IMR-90 (cell line): ENCODE measurements around the gene AGAP1. TPM values are rescaled to one million over a fixed set of nuclear protein-coding genes. Genes with fewer than 3 reads are reported as not detected.

Source experiments
- ATAC-seq: fragments of 200-7000 bp; cut with Tn5 transposase; 2 replicates; pipeline ENCODE4 v1.9.1; 2020; ENCODE audit warnings: low read depth, mild to moderate bottlenecking, moderate library complexity
- BruUV-seq: library from RNA; stranded (reverse); fragments of 400-500 nt; replicated peaks from 2 replicates; lab custom pipeline; 2021; lab: Mats Ljungman, UMichigan
- CTCF ChIA-PET: fragments of 300-600 bp; formaldehyde crosslinking; extraction: SDS; loops from one replicate; lab custom pipeline; 2021; ENCODE audit warnings: antibody characterized with exemption; lab: Yijun Ruan, JAX
- POLR2A ChIA-PET: fragments of 300-600 bp; sonication (Branson Sonifier 250); formaldehyde crosslinking; loops from one replicate; lab custom pipeline; 2022; ENCODE audit warnings: antibody characterized with exemption; ENCODE audit not compliant: unreplicated experiment; lab: Charles Lee
- DNase-seq: peaks from one replicate; pipeline ENCODE4 v3.0.0; 2013
- H2AFZ ChIP-seq: replicated peaks from 2 replicates; pipeline ENCODE3; 2013; ENCODE audit warnings: low read length, mild to moderate bottlenecking; ENCODE audit not compliant: poor library complexity
- H2AK5ac ChIP-seq: 2 replicates; pipeline ENCODE4 v1.6.1; 2013; ENCODE audit warnings: low read depth, low read length, inconsistent platforms
- H2AK9ac ChIP-seq: replicated peaks from 2 replicates; pipeline ENCODE3; 2013; ENCODE audit warnings: mild to moderate bottlenecking, low read depth, low read length, moderate library complexity; ENCODE audit not compliant: poor library complexity
- H2BK120ac ChIP-seq: 2 replicates; pipeline ENCODE4 v1.6.1; 2013; ENCODE audit warnings: low read depth, low read length, inconsistent platforms
- H2BK15ac ChIP-seq: 3 replicates; pipeline ENCODE4 v1.6.1; 2013; ENCODE audit warnings: low read depth, low read length, inconsistent platforms
- H2BK20ac ChIP-seq: 2 replicates; pipeline ENCODE4 v1.6.1; 2013; ENCODE audit warnings: low read depth, mild to moderate bottlenecking, inconsistent platforms, low read length, moderate library complexity
- H2BK5ac ChIP-seq: 2 replicates; pipeline ENCODE4 v1.6.1; 2013; ENCODE audit warnings: mild to moderate bottlenecking, low read depth, low read length, inconsistent platforms; ENCODE audit not compliant: poor library complexity, severe bottlenecking
- H3K14ac ChIP-seq: replicated peaks from 2 replicates; pipeline ENCODE4 v1.6.1; 2013; ENCODE audit warnings: low read depth, low read length, inconsistent platforms
- H3K18ac ChIP-seq: 2 replicates; pipeline ENCODE4 v1.6.1; 2013; ENCODE audit warnings: low read depth, low read length, control low read depth
- H3K23ac ChIP-seq: 2 replicates; pipeline ENCODE4 v1.6.1; 2013; ENCODE audit warnings: low read depth, low read length, inconsistent platforms
- H3K27ac ChIP-seq: 2 replicates; pipeline ENCODE4 v1.5.1; 2013; ENCODE audit warnings: mild to moderate bottlenecking, control low read depth, low read length; ENCODE audit not compliant: insufficient read depth
- H3K27me3 ChIP-seq: 2 replicates; pipeline ENCODE4 v1.6.1; 2013; ENCODE audit warnings: low read length; ENCODE audit not compliant: control insufficient read depth, insufficient read depth
- H3K36me3 ChIP-seq: 2 replicates; pipeline ENCODE4 v1.6.1; 2013; ENCODE audit warnings: low read length, mixed read lengths; ENCODE audit not compliant: control insufficient read depth, insufficient read depth
- H3K4ac ChIP-seq: 2 replicates; pipeline ENCODE4 v1.6.1; 2013; ENCODE audit warnings: low read depth, low read length, inconsistent platforms
- H3K4me1 ChIP-seq: 2 replicates; pipeline ENCODE4 v1.6.1; 2013; ENCODE audit warnings: low read length, mixed read lengths; ENCODE audit not compliant: control insufficient read depth, insufficient read depth
- H3K4me2 ChIP-seq: 2 replicates; pipeline ENCODE4 v1.6.1; 2013; ENCODE audit warnings: low read depth, mild to moderate bottlenecking, control low read depth, low read length, moderate library complexity
- H3K4me3 ChIP-seq: 2 replicates; pipeline ENCODE4 v1.5.1; 2013; ENCODE audit warnings: low read depth, mild to moderate bottlenecking, control low read depth, low read length, moderate library complexity; ENCODE audit not compliant: insufficient read depth
- H3K56ac ChIP-seq: 2 replicates; pipeline ENCODE4 v1.6.1; 2013; ENCODE audit warnings: low read length, inconsistent platforms; ENCODE audit not compliant: insufficient read depth; ENCODE audit errors: extremely low read depth
- H3K79me1 ChIP-seq, 2 experiments: 2 replicates each; pipeline ENCODE4 v1.6.1; 2013; ENCODE audit warnings: low read length in 2 of 2, inconsistent platforms in 1 of 2, low read depth in 1 of 2
- H3K9ac ChIP-seq: 2 replicates; pipeline ENCODE4 v1.6.1; 2013; ENCODE audit warnings: low read depth, low read length, control low read depth
- H3K9me1 ChIP-seq: 2 replicates; pipeline ENCODE4 v1.6.1; 2013; ENCODE audit warnings: low read length, inconsistent platforms; ENCODE audit not compliant: insufficient read depth
- H3K9me3 ChIP-seq: 2 replicates; pipeline ENCODE4 v1.6.1; 2013; ENCODE audit warnings: low read length; ENCODE audit not compliant: control insufficient read depth, insufficient read depth
- H4K20me1 ChIP-seq: 2 replicates; pipeline ENCODE4 v1.6.1; 2013; ENCODE audit warnings: low read length, inconsistent platforms; ENCODE audit not compliant: insufficient read depth
- H4K5ac ChIP-seq: 2 replicates; pipeline ENCODE4 v1.6.1; 2013; ENCODE audit warnings: mild to moderate bottlenecking, low read depth, low read length, control low read depth
- H4K8ac ChIP-seq, 2 experiments: 2 replicates each; pipeline ENCODE4 v1.6.1; 2013; ENCODE audit warnings: low read depth in 2 of 2, low read length in 2 of 2, control low read depth in 1 of 2, inconsistent platforms in 1 of 2
- H4K91ac ChIP-seq: 2 replicates; pipeline ENCODE4 v1.6.1; 2013; ENCODE audit warnings: low read depth, low read length, inconsistent platforms; ENCODE audit not compliant: insufficient read depth
- BHLHE40 ChIP-seq: fragments of 150-350 bp; IDR thresholded peaks from 2 replicates; pipeline ENCODE4 v1.6.1; 2016; ENCODE audit warnings: mild to moderate bottlenecking, low read depth, low read length
- CEBPB ChIP-seq: IDR thresholded peaks from 2 replicates; pipeline ENCODE4 v1.6.1; 2012; ENCODE audit warnings: low read depth, low read length, improper control_type of control experiment
- CHD1 ChIP-seq: IDR thresholded peaks from 2 replicates; pipeline ENCODE4 v1.6.1; 2012; ENCODE audit warnings: low read depth, low read length, improper control_type of control experiment
- CTCF ChIP-seq: conservative IDR thresholded peaks from 2 replicates; pipeline ENCODE4 v1.5.1; 2012; ENCODE audit warnings: mild to moderate bottlenecking, low read depth, low read length, improper control_type of control experiment
- ELK1 ChIP-seq: fragments of 150-350 bp; IDR thresholded peaks from 2 replicates; pipeline ENCODE4 v1.6.1; 2016; ENCODE audit warnings: low read depth, mild to moderate bottlenecking, low read length, moderate library complexity, borderline replicate concordance
- FOS ChIP-seq: fragments of 150-350 bp; IDR thresholded peaks from 2 replicates; pipeline ENCODE4 v1.6.1; 2016; ENCODE audit warnings: low read depth, low read length
- MAFK ChIP-seq: IDR thresholded peaks from 2 replicates; pipeline ENCODE4 v1.6.1; 2012; ENCODE audit warnings: low read depth, low read length, improper control_type of control experiment
- MAZ ChIP-seq: IDR thresholded peaks from 2 replicates; pipeline ENCODE4 v1.6.1; 2012; ENCODE audit warnings: low read depth, mild to moderate bottlenecking, low read length, improper control_type of control experiment, moderate library complexity, borderline replicate concordance
- MXI1 ChIP-seq: IDR thresholded peaks from 2 replicates; pipeline ENCODE4 v1.6.1; 2012; ENCODE audit warnings: low read depth, mild to moderate bottlenecking, low read length, moderate library complexity, borderline replicate concordance
- NFE2L2 ChIP-seq: fragments of 150-350 bp; IDR thresholded peaks from 2 replicates; pipeline ENCODE4 v1.6.1; 2016; ENCODE audit warnings: low read depth, mild to moderate bottlenecking, low read length
- POLR2A ChIP-seq: IDR thresholded peaks from 2 replicates; pipeline ENCODE4 v1.6.1; 2012; ENCODE audit warnings: mild to moderate bottlenecking, low read depth, low read length
- RAD21 ChIP-seq: IDR thresholded peaks from 2 replicates; pipeline ENCODE4 v1.6.1; 2012; ENCODE audit warnings: low read length, improper control_type of control experiment
- RCOR1 ChIP-seq: IDR thresholded peaks from 2 replicates; pipeline ENCODE4 v1.6.1; 2012; ENCODE audit warnings: mild to moderate bottlenecking, low read length, improper control_type of control experiment; ENCODE audit not compliant: insufficient replicate concordance
- RFX5 ChIP-seq: IDR thresholded peaks from 2 replicates; pipeline ENCODE4 v1.8.0; 2012; ENCODE audit warnings: low read depth, mild to moderate bottlenecking, low read length, moderate library complexity
- SMC3 ChIP-seq: fragments of 150-350 bp; IDR thresholded peaks from 2 replicates; pipeline ENCODE4 v1.6.1; 2016; ENCODE audit warnings: low read depth, mild to moderate bottlenecking, antibody characterized with exemption, low read length, moderate library complexity
- USF2 ChIP-seq: fragments of 150-350 bp; IDR thresholded peaks from 2 replicates; pipeline ENCODE4 v1.6.1; 2017; ENCODE audit warnings: mild to moderate bottlenecking, antibody characterized with exemption, low read length, low read depth
- WGBS, 2 experiments: methylation state at CpG; one replicate each; pipeline versions ENCODE4 v1.1.5 to v1.1.7; 2013; ENCODE audit warnings: missing lambda C conversion rate in 2 of 2; ENCODE audit not compliant: insufficient read length in 1 of 2; ENCODE audit errors: extremely low coverage in 2 of 2; 5-methylcytosine and 5-hydroxymethylcytosine counted together
- dilution Hi-C: fragments of 300-500 bp; cut with HindIII; formaldehyde crosslinking; loops from one replicate; pipeline ENCODE4 v1.14.3; 2018; ENCODE audit warnings: low sequenced_read_pairs; ENCODE audit not compliant: unreplicated experiment
- in situ Hi-C: fragments of 300-500 bp; cut with MboI; formaldehyde crosslinking; loops from 3 replicates; pipeline ENCODE4 v1.14.3; 2019; ENCODE audit warnings: low sequenced_read_pairs, inconsistent platforms, mixed read lengths
- intact Hi-C: fragments of 100-400 bp; cut with micrococcal nuclease; formaldehyde crosslinking; loops from 2 replicates; pipeline ENCODE4 v1.10.0; 2022
- polyA plus RNA-seq, 3 experiments: library from polyadenylated mRNA; depleted of rRNA; stranded (reverse); fragments of >200 nt; gene quantifications; 2 replicates each; pipeline ENCODE4 v1.2.3, GENCODE V29; 2012; ENCODE audit warnings: low replicate concordance in 1 of 3
- total RNA-seq: library from RNA; depleted of rRNA; stranded (reverse); fragments of >200 nt; gene quantifications from 2 replicates; pipeline ENCODE4 v1.2.3, GENCODE V29; 2012

AGAP1 gene
- total and polyA plus RNA-seq, 2 of the 4 experiments (the other 2 are of a cell fraction): 15.1 to 16.4 TPM

- Histone ChIP-seq H3K23ac (no peak overlapping the region), H3K18ac (no peak overlapping the region), H4K5ac (no peak overlapping the region), H3K4ac (no peak overlapping the region), H2AK5ac (no peak overlapping the region), H3K4me3 (no peak overlapping the region), H2AK9ac (no peak overlapping the region), H3K36me3 (no peaks in the 10 kb centered on the region), H2BK5ac (no peak overlapping the region), H3K27ac (no peak overlapping the region), H4K8ac (no peak overlapping the region), H3K27me3 (no peaks in the 10 kb centered on the region), H3K79me1 (no peaks in the 10 kb centered on the region), H3K9me3 (no peaks in the 10 kb centered on the region), H3K9ac (no peak overlapping the region), H3K4me1 (0 out of 2 replicates have a peak, but pooled peaks cover 1% of the 10 kb centered on the region), H4K91ac (no peak overlapping the region), H2AFZ (no peak overlapping the region), H3K9me1 (no peaks in the 10 kb centered on the region), H2BK15ac (no peak overlapping the region), H3K4me2 (no peak overlapping the region), H3K14ac (no peak overlapping the region), H2BK20ac (no peak overlapping the region), H4K20me1 (no peaks in the 10 kb centered on the region), H3K56ac (no peak overlapping the region), H2BK120ac (no peak overlapping the region)
- ChIA-PET POLR2A (no interaction called here), CTCF (interaction anchor here (0.7 kb wide), 1 partner anchor 19 kb away, joined by 3 read pairs; no protein-coding TSS in a partner anchor)
- peak; percentile 9 for DNase-seq
- intact Hi-C loops (no loop called here), in situ Hi-C loops (no loop called here), dilution Hi-C loops (no loop called here)
- 50% methylated on average over 4 of the region's 7 CpGs; no CpG with 5 or more reads in 1 of the 2 experiments for WGBS, 2 experiments
- ATAC-seq: peak; percentile 21; the same call in 1 of the 2 replicates
- TF ChIP-seq NFE2L2 (no peak), MAZ (no peak), USF2 (no peak), CTCF (no peak), POLR2A (no peak), SMC3 (no peak), CHD1 (no peak), ELK1 (no peak), FOS (no peak), MXI1 (no peak), RFX5 (no peak), RAD21 (no peak), MAFK (no peak), CEBPB (no peak), BHLHE40 (no peak), RCOR1 (no peak)
- no TSS peak for BruUV-seq
Measured at GRCh38 chr2:235836491-235836911, 342.7 kb downstream of the AGAP1 start.
